Activated naive CD4-positive, alpha-beta T cell treated with anti-CD3 and anti-CD28 coated beads for 36 hours (primary cell): ENCODE measurements around the gene ADGRA1. TPM values are rescaled to one million over a fixed set of nuclear protein-coding genes. Genes with fewer than 3 reads are reported as not detected.

Experiments
- CTCF ChIA-PET: fragments of 350-600 bp; sonication (Branson Sonifier 250); formaldehyde crosslinking; loops from one replicate; lab custom pipeline; 2021; ENCODE audit warnings: antibody characterized with exemption; lab: Charles Lee
- DNase-seq: peaks from one replicate; pipeline ENCODE4 v3.0.0-alpha.2; 2020
- H3K27ac Mint-ChIP-seq: one replicate; pipeline ENCODE4 v1.8.0; 2021; ENCODE audit warnings: mild to moderate bottlenecking, mixed read lengths
- H3K27me3 Mint-ChIP-seq: one replicate; pipeline ENCODE4 v1.8.0; 2021; ENCODE audit warnings: low read depth, mixed read lengths
- H3K36me3 Mint-ChIP-seq: one replicate; pipeline ENCODE4 v1.8.0; 2021; ENCODE audit warnings: low read depth, mixed read lengths
- H3K4me1 Mint-ChIP-seq: one replicate; pipeline ENCODE4 v1.8.0; 2021; ENCODE audit warnings: low read depth, mixed read lengths
- H3K4me3 Mint-ChIP-seq: one replicate; pipeline ENCODE4 v1.8.0; 2021; ENCODE audit warnings: mild to moderate bottlenecking, moderate library complexity, mixed read lengths
- H3K9me3 Mint-ChIP-seq: one replicate; pipeline ENCODE4 v1.8.0; 2021; ENCODE audit warnings: mixed read lengths
- intact Hi-C: fragments of 100-400 bp; cut with micrococcal nuclease; formaldehyde crosslinking; loops from one replicate; pipeline ENCODE4 v1.15.1; 2023
- total RNA-seq, 2 experiments: library from RNA; stranded (reverse); gene quantifications; one replicate each; pipeline ENCODE4 v1.2.3, GENCODE V29; 2021

Gene ADGRA1
- total RNA-seq, 2 experiments from 2014 or later: not detected

- H3K9me3 Mint-ChIP-seq: no peaks in the 10 kb centered on the region
- no peak overlapping the region for H3K27ac Mint-ChIP-seq
- no peak overlapping the region for H3K4me3 Mint-ChIP-seq
- intact Hi-C loops: no loop called here
- H3K27me3 Mint-ChIP-seq: peaks cover 8% of the 10 kb centered on the region
- DNase-seq: no peak
- CTCF ChIA-PET: no interaction called here
- H3K36me3 Mint-ChIP-seq: no peaks in the 10 kb centered on the region
- peaks cover 4% of the 10 kb centered on the region for H3K4me1 Mint-ChIP-seq
Observed at GRCh38 chr10:133083422-133084100, 4.2 kb upstream of the ADGRA1 start.

GRCh38 chr10:133084491-133084890 is 3.2 kb upstream of the ADGRA1 start:
- peaks cover 4% of the 10 kb centered on the region for H3K4me1 Mint-ChIP-seq
- CTCF ChIA-PET: no interaction called here
- no peak overlapping the region for H3K4me3 Mint-ChIP-seq
- no peaks in the 10 kb centered on the region for H3K36me3 Mint-ChIP-seq
- intact Hi-C loops: no loop called here
- H3K9me3 Mint-ChIP-seq: no peaks in the 10 kb centered on the region
- peaks cover 15% of the 10 kb centered on the region for H3K27me3 Mint-ChIP-seq
- no peak for DNase-seq
- no peak overlapping the region for H3K27ac Mint-ChIP-seq

GRCh38 chr10:133085251-133086125 is 2.2 kb upstream of the ADGRA1 start:
- H3K4me3 Mint-ChIP-seq: no peak overlapping the region
- CTCF ChIA-PET: interaction anchor here (0.6 kb wide), 1 partner anchor 130 kb away, joined by 3 read pairs; no protein-coding TSS in a partner anchor
- H3K27ac Mint-ChIP-seq: no peak overlapping the region
- peaks cover 4% of the 10 kb centered on the region for H3K4me1 Mint-ChIP-seq
- no peaks in the 10 kb centered on the region for H3K9me3 Mint-ChIP-seq
- no peak for DNase-seq
- H3K27me3 Mint-ChIP-seq: peaks cover 17% of the 10 kb centered on the region
- no peaks in the 10 kb centered on the region for H3K36me3 Mint-ChIP-seq
- intact Hi-C loops: no loop called here

- Mint-ChIP-seq H3K36me3 (no peaks in the 10 kb centered on the region), H3K9me3 (no peaks in the 10 kb centered on the region), H3K4me3 (no peak overlapping the region), H3K4me1 (peaks cover 4% of the 10 kb centered on the region), H3K27ac (no peak overlapping the region), H3K27me3 (peaks cover 17% of the 10 kb centered on the region)
- CTCF ChIA-PET: interaction anchor here (0.6 kb wide), 1 partner anchor 129 kb away, joined by 3 read pairs; no protein-coding TSS in a partner anchor
- intact Hi-C loops: no loop called here
- DNase-seq: no peak
Observed at GRCh38 chr10:133086247-133086646, 1.5 kb upstream of the ADGRA1 start.

GRCh38 chr10:133087045-133087678 is 562 bp upstream of the ADGRA1 start:
- DNase-seq: no peak
- intact Hi-C loops: no loop called here
- H3K9me3 Mint-ChIP-seq: no peaks in the 10 kb centered on the region
- H3K27me3 Mint-ChIP-seq: peaks cover 17% of the 10 kb centered on the region
- CTCF ChIA-PET: no interaction called here
- H3K4me1 Mint-ChIP-seq: peaks cover 4% of the 10 kb centered on the region
- no peak overlapping the region for H3K27ac Mint-ChIP-seq
- no peaks in the 10 kb centered on the region for H3K36me3 Mint-ChIP-seq
- H3K4me3 Mint-ChIP-seq: no peak overlapping the region

- Mint-ChIP-seq H3K9me3 (no peaks in the 10 kb centered on the region), H3K27me3 (peaks cover 17% of the 10 kb centered on the region), H3K36me3 (no peaks in the 10 kb centered on the region), H3K4me3 (no peak overlapping the region), H3K27ac (no peak overlapping the region), H3K4me1 (peaks cover 4% of the 10 kb centered on the region)
- no peak for DNase-seq
- CTCF ChIA-PET: no interaction called here
- intact Hi-C loops: no loop called here
Observed at GRCh38 chr10:133088179-133088955, 643 bp downstream of the ADGRA1 start.

GRCh38 chr10:133088956-133089800 is 1.5 kb downstream of the ADGRA1 start:
- H3K27me3 Mint-ChIP-seq: peaks cover 17% of the 10 kb centered on the region
- intact Hi-C loops: no loop called here
- H3K27ac Mint-ChIP-seq: no peak overlapping the region
- CTCF ChIA-PET: no interaction called here
- H3K9me3 Mint-ChIP-seq: no peaks in the 10 kb centered on the region
- no peak overlapping the region for H3K4me3 Mint-ChIP-seq
- peaks cover 4% of the 10 kb centered on the region for H3K4me1 Mint-ChIP-seq
- no peaks in the 10 kb centered on the region for H3K36me3 Mint-ChIP-seq
- no peak for DNase-seq

GRCh38 chr10:133090101-133090500 is 2.4 kb downstream of the ADGRA1 start:
- CTCF ChIA-PET: no interaction called here
- intact Hi-C loops: loop anchor here (10.0 kb wide), 1 partner anchor 145 kb away; the partner anchor contains the start of gene CFAP46
- Mint-ChIP-seq H3K27ac (no peak overlapping the region), H3K4me1 (peaks cover 4% of the 10 kb centered on the region), H3K9me3 (no peaks in the 10 kb centered on the region), H3K27me3 (peaks cover 17% of the 10 kb centered on the region), H3K4me3 (no peak overlapping the region), H3K36me3 (no peaks in the 10 kb centered on the region)
- DNase-seq: no peak

GRCh38 chr10:133090654-133091053 is 2.9 kb downstream of the ADGRA1 start:
- DNase-seq: no peak
- no peaks in the 10 kb centered on the region for H3K9me3 Mint-ChIP-seq
- peaks cover 17% of the 10 kb centered on the region for H3K27me3 Mint-ChIP-seq
- no peak overlapping the region for H3K27ac Mint-ChIP-seq
- intact Hi-C loops: loop anchor here (10.0 kb wide), 1 partner anchor 146 kb away; the partner anchor contains the start of gene CFAP46
- no peak overlapping the region for H3K4me3 Mint-ChIP-seq
- no peaks in the 10 kb centered on the region for H3K36me3 Mint-ChIP-seq
- peaks cover 4% of the 10 kb centered on the region for H3K4me1 Mint-ChIP-seq
- CTCF ChIA-PET: no interaction called here

GRCh38 chr10:133091316-133091715 is 3.6 kb downstream of the ADGRA1 start:
- CTCF ChIA-PET: interaction anchor here (0.7 kb wide), 1 partner anchor 15 kb away, joined by 3 read pairs; no protein-coding TSS in a partner anchor
- no peaks in the 10 kb centered on the region for H3K9me3 Mint-ChIP-seq
- peaks cover 17% of the 10 kb centered on the region for H3K27me3 Mint-ChIP-seq
- no peaks in the 10 kb centered on the region for H3K36me3 Mint-ChIP-seq
- H3K4me3 Mint-ChIP-seq: no peak overlapping the region
- peaks cover 4% of the 10 kb centered on the region for H3K4me1 Mint-ChIP-seq
- intact Hi-C loops: loop anchor here (10.0 kb wide), 1 partner anchor 147 kb away; the partner anchor contains the start of gene CFAP46
- DNase-seq: no peak
- no peak overlapping the region for H3K27ac Mint-ChIP-seq

GRCh38 chr10:133093291-133093690 is 5.6 kb downstream of the ADGRA1 start:
- intact Hi-C loops: loop anchor here (10.0 kb wide), 1 partner anchor 148 kb away; the partner anchor contains the start of gene CFAP46
- CTCF ChIA-PET: no interaction called here
- Mint-ChIP-seq H3K27ac (no peak overlapping the region), H3K4me3 (no peak overlapping the region), H3K36me3 (no peaks in the 10 kb centered on the region), H3K27me3 (peaks cover 10% of the 10 kb centered on the region), H3K9me3 (no peaks in the 10 kb centered on the region), H3K4me1 (no peaks in the 10 kb centered on the region)
- DNase-seq: no peak
